GM12892 (cell line): Measurements from ENCODE around the gene ZNRF3.

Experiments
- DNase-seq: peaks from one replicate; pipeline ENCODE4 v3.0.0; 2011; ENCODE audit not compliant: insufficient read length
- FAIRE-seq: peaks from 2 replicates; lab custom pipeline; 2011; peaks lifted over from hg19 to GRCh38; lab: Jason Lieb, UNC
- POLR2A ChIP-seq: IDR thresholded peaks from 2 replicates; pipeline ENCODE4 v1.6.1; 2011; ENCODE audit warnings: low read depth, low read length, control low read depth
- POLR2AphosphoS5 ChIP-seq: IDR thresholded peaks from 2 replicates; pipeline ENCODE4 v1.6.1; 2011; ENCODE audit warnings: low read depth, low read length, control low read depth
- TAF1 ChIP-seq: IDR thresholded peaks from 2 replicates; pipeline ENCODE4 v1.6.1; 2011; ENCODE audit warnings: low read depth, mild to moderate bottlenecking, control low read depth, low read length, borderline replicate concordance

ZNRF3 gene

DNA sequence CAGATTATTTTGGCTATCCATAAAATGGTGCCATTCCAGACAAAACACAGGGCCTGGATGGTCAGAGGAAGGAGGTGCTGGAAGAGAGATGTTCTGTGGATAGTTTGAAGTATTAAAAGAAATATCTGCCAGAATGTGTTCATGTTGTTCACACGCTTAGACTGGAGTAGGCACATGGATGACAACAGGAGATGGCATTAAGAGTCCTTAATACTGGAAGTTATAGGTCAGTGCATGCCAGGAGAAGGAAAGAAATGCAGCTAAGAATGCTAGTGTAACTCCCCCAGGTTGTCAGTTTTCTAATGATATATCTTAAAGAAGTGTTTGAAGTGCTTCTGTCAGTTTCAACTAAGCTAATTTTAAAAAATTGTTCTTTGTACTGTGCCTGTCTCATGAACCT lies 209.7 kb downstream of the ZNRF3 start:
- TF ChIP-seq POLR2A (no peak), TAF1 (no peak), POLR2AphosphoS5 (no peak)
- FAIRE-seq: no peak
- DNase-seq: no peak

DNA sequence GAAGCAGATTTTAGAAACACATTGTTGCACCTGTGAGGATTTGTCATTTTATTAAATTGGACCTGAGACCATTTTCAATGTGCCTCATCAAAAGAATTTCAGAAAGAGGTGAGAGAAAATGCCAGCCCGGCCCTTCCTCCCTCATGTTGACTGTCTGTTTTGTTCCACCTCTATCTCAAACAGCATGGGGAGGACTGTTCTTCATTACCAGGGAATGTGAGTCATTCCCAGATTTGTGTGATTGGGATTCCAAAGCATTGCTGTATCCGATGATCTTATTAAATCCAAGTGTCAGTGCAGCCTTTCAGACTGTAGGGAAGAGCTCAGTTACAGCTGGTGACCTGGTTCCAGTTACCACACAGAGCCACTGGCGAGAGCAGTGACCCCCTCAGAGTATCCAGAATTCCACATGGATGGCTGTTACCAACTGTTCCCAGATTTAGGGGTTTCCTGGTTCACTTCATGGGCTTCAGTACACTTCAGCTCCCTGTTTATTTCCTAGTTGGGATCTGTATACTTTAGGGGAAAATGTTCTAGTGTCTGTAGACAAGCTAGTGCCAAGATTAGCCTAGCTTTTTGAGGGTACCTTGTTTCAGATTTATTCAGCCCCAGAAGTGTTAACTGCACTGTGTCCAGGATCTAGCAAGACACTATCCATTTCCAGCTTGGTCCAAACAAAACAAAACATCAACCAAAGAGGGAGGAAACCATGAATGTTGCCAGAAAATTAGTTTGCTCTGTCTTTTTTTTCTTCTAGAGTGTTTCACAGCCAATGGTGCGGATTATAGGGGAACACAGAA lies 210.3 kb downstream of the ZNRF3 start:
- no peak for TF ChIP-seq TAF1
- TF ChIP-seq POLR2A: no peak
- no peak for TF ChIP-seq POLR2AphosphoS5
- no peak for FAIRE-seq
- DNase-seq: no peak

DNA sequence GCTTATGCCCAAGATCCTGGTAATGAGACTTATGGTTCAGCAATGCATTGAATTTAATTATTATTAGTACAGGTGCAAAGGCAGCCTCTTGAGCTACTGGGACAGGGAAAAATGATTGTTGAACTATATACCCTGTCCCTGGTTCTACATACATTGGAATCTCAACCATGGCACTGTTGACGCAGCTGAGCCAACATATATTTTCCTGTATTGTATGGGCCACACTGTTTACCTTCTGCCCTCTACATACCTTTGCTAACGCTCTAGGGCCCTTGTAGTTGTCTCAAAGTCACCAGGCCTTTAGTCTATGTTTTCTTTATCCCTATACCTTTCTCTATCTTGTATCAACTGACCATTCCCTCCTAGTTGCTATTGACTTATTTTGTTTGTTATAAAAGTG lies 212.1 kb downstream of the ZNRF3 start:
- TF ChIP-seq TAF1: no peak
- TF ChIP-seq POLR2AphosphoS5: no peak
- no peak for TF ChIP-seq POLR2A
- FAIRE-seq: no peak
- DNase-seq: no peak

DNA sequence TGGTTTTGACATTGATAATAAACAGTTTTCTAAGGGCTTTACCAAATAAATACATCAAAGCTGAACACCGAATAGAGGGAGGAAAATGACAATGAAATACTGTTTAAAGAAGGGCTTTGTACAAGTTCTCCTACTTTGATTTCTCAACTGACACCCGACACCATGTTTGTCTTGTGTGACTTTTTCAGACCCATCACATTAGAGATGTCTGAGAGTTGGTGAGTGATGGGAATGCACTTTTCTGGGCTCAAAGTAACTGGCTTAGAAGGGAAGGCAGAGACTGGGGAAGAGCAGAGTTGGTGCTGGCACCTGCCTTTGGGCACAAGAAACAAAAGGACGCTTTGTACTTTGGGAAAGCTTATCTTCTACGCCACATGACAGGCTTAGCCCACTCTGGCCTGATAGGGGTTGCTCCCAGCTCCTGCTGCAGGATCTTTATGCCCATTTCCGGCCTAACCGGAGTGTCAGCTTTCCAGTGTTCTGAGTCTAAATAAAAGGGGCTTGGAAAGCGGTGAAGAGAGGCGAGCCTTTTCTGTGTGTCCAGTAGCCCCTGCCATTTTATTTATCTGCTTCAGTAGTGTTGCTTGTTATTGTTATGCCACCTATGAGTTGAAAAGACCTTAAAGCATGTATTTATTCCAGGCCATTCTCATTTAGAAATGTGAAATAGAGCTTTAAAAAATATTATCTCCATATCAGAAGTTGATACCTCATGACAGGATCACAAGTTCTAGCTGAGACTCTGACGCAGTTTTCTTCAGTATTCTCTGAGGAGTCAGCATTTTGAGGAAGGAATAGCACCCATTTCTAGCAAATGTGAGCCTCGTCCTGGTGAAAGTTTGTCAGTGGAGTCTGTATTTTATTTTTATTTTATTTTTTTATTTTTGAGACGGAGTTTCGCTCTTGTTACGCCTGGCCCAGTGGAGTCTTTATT lies 213.6 kb downstream of the ZNRF3 start:
- no peak for DNase-seq
- no peak for FAIRE-seq

DNA sequence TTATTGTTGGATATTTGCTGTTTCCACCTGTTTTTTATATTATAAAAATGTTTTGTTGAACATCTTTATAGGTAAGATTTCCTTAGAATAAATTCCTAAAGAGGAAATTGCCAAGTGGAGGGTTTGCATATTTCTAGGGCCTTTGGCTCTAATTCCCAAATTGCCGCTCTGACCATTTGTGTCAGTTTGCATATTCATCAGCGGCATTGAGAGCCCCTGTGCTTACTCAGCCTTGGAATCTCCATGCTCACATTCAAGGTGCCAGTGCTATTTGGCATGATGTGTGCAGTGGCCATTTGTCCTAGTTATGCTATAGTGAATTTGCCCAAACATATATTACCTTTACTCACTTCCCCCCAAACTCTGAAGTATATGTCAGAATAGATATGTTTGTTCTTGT lies 214.9 kb downstream of the ZNRF3 start:
- DNase-seq (no peak), FAIRE-seq (no peak)
- TF ChIP-seq POLR2AphosphoS5: no peak
- TF ChIP-seq TAF1: no peak
- no peak for TF ChIP-seq POLR2A

More for the DNA sequence above, 213.6 kb downstream of the ZNRF3 start:
- no peak for TF ChIP-seq POLR2A
- TF ChIP-seq TAF1: no peak
- TF ChIP-seq POLR2AphosphoS5: no peak

DNA sequence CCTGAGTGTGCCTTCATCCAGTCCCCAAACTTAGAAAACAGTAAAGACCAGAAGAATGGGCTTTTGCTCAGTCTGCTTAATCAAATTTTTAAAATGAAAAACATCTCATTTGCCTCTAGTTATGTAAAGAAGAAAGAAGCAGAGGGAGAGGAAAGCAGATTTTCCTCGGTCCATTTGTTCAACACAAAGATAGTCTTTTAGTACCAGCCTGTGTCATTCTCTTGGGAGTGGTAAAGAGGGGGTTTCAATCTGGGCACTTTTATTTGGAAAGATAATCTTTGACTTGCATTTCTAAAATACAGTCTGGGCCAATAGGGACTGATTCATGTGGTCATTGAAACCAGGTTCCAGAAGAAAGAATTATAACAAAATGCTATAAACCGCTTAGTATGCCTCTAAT lies 218.9 kb downstream of the ZNRF3 start:
- DNase-seq (no peak), FAIRE-seq (no peak)
- no peak for TF ChIP-seq POLR2A
- TF ChIP-seq POLR2AphosphoS5: no peak
- TF ChIP-seq TAF1: no peak

DNA sequence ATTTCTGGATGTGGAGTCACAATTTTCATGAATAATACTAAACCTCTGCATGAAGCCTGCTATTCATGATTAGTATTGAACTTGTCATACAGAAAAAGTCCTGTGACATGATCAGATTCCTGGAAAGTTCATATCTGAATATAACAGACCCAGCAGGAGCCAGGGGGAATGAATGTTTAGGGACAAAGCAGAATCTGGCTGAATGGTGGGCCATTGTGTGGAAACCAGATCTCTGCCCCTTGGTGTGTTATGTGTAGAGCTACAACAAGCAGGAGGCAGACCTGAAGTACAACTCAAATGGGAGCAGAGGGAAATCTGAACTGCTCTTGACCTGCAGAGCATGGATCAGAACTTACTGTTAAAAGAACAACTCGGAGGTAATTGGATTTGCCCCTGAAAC lies 219.7 kb downstream of the ZNRF3 start:
- no peak for TF ChIP-seq TAF1
- TF ChIP-seq POLR2A: no peak
- TF ChIP-seq POLR2AphosphoS5: no peak
- FAIRE-seq (no peak), DNase-seq (no peak)

DNA sequence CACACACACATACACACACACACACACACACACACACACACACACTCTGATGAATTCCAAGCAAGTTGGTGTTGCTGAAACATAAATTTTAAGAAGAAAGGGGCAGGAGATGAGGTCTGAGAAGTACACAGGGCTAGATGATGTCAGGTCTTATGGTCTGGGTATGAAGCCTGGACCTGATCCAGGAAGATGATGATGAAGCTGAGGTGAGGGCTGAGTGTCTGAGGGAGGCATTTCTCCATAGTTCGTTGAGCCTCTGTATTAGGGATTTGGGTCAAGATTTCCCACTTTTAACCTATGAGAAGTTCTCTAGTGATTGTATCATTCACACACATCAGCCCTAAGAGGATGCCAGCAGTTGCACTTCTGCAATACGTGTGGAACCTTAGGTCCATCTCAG lies 222.1 kb downstream of the ZNRF3 start:
- TF ChIP-seq POLR2AphosphoS5: no peak
- TF ChIP-seq TAF1: no peak
- no peak for TF ChIP-seq POLR2A
- FAIRE-seq: no peak

DNA sequence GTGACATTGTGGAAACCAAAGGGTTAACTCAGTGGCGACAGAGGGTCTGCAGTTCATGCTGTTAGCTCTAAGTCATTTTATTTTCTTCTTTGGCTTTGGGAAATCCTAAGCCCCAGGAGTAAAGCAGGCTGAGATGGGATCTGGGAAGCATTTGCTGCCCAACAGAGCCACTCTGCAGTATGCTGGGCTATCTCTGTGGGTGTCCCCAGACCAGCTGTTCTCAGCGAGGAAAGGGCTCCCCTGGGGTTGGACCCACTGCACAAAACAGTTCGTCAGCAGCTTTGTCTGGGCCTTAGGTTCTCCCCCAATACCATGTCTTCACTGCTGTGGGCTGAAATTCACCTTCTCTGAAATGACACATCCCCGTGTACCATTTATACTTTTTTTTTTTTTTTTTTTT lies 223.5 kb downstream of the ZNRF3 start:
- FAIRE-seq (no peak), DNase-seq (no peak)
- TF ChIP-seq POLR2AphosphoS5 (no peak), POLR2A (no peak), TAF1 (no peak)

More for the DNA sequence above, 222.1 kb downstream of the ZNRF3 start:
- no peak for DNase-seq
